ENCODE data around the gene APOBEC3F.

The APOBEC3F gene

DNA sequence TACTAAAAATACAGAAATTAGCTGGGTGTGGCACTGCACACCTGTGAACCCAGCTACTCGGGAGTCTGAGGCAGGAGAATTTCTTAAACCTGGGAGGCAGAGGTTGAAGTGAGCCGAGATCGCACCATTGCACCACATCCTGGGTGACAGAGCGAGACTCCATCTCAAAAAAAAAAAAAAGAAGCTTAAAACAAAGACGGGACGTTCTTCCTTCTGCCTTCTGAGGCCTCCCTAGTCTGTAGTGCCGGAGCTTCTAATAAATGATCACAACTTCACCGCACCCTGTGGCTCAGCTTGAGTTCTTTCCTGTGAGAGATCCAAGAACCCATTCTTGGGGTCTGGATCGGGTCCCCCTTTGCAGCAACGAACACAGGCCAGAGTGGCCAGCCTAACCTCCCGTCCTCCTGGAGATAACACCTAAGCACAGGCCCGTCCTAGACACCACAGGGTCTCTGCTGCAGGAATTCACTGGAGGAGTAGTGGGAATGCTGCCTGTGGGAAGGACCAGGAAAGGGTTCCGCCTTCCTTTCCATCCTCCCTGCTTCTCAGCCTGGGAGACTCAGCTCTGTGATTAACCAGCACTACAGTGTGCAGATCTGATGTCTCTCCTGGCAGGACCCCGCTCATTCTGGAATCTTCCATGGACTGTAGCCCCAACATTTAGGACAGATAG, 54.2 kb downstream of the APOBEC3F start:
- no peak for FAIRE-seq

DNA sequence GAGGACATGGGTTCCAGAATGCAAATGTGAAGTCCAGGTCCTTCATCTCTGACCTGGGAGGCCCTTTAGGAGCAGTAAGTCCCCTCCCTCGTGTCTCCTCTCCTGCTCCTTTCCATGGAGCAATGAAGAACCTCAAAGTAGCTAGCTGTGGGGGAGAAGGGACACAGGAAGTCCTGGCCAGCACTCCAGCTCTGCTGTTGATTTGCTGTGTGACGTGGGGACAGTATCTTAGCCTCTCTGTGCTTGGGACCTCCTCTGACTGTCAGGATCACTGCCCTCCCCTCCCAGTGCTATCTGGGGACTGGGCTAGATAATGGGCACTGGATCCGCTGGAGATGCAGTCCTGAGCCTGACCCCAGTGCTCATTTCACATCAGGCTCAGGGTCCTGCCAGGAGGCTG, 55.3 kb downstream of the APOBEC3F start:
- FAIRE-seq, result no peak

DNA sequence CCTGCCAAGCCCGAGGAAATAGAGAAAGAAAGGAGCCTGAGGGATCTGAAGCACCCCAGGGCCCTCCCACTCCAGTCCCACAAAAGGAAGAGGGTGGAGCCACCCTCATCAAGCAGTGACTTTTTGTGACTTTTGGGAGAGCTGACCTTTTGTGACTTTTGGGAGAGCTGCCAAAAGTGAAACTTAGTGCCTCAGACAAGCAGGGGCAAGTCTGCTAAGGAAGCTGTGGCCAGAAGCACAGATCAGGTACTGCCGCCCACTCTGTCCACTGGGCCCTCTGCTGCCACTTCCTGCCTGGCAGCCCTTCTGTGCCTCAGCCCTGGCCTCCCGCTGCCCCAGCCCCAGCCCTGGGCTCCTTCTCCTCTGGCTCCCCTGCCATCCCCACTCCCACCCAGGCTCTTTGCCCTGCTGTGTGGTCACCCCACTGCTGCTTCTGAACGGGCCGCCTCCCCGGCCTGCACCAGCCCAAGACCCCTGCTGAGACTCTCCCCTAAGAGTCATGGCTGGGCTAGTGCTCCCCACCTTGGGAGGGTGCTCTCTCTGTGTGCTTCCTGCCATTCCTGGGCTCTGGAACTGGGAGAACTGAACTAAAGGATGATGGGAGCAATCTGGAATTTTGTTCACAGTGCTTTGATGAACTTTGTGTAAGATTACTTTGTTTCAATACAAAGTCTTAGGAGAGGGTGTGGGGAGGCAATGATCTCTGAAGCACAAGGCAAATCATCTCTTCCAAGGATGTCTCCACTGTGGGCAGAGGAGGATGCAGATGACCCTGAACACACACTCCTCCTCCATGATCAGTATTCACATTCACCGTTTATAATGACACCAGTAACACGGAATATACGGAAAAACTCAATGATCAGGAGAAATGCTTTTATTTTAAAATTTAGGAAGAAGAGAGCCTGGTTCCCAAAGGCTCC, 56.7 kb downstream of the APOBEC3F start, which contains the start of gene APOBEC3H:
Gene APOBEC3H (plus strand): TSS at position 147 of the 923 bp plus-strand sequence. CDS start 3,035 bp downstream, outside the sequence.
- FAIRE-seq, result peak; percentile 63

DNA sequence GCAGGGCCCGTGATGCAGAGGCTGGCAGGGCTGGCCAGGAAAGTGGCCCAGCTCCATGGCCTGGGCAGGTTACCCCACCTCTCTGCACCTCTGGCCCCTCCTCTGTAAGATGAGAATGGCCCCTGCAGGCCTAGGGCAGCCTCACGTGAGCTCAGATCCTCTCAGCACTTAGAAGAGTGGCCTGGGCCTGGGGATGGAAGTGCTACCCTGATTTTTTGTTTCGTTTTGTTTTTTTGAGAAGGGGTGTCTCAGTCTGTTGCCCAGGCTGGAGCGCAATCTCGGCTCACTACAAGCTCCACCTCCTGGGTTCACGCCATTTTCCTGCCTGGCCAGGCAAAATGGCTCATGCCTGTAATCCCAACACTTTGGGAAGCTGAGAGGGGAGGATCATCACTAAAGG, 57.4 kb downstream of the APOBEC3F start:
- peak; percentile 89 for FAIRE-seq

DNA sequence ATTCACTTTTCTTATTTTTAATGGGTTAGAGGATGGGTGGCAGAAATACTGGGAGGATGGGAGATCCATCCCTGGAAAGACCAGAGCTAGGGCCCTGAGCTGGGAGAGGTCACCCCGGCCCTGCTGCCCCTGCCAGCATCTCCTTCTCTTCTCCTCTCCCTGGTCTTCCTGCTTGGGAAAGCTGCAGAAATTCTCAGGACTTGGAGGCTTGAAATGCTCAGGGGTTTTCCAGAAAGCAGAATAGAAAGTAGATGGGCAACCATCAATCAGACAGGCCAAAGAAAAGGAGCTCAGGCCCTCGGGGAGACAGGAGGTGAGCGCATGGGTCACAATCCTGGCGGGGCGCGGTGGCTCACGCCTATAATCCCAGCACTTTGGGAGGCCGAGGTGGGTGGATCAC, 57.9 kb downstream of the APOBEC3F start:
- FAIRE-seq, result no peak

DNA sequence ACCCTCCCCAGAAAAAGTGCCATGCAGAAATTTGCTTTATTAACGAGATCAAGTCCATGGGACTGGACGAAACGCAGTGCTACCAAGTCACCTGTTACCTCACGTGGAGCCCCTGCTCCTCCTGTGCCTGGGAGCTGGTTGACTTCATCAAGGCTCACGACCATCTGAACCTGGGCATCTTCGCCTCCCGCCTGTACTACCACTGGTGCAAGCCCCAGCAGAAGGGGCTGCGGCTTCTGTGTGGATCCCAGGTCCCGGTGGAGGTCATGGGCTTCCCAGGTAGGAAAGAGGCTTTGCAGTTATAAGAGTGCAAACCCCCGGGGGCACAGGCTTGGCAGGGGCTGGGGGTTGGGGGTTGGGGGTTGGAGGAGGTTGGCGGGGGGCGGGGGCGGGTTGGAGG, 60.6 kb downstream of the APOBEC3F start:
- FAIRE-seq, result no peak

DNA sequence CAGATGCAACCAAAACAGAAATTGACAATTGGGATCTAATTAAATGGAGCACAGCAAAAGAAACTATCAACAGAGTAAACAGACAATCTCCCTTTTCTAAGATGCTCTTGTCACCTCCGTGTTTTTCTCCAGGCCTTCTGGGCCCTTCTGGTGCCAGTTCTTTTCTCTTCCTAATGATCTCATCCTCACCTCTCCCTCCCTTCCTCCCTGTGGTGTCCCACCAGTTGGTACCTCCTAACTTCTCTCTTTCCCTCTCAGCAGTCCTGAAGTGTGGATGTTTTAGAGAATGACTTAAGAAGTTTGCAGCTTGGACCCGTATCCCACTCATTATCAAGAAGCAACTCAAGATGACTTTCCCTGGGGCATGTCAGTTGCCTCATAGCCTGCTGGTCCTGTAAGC, 62.8 kb downstream of the APOBEC3F start:
- no peak for FAIRE-seq
